Stimulated activated naive CD8-positive, alpha-beta T cell treated with anti-CD3 and anti-CD28 coated beads, Interleukin-15, Interleukin-2, amounts not matched to agents 100 ng/mL and 50 ng/mL, for 24 hours (primary cell): ENCODE data around the gene POLR2J3.
"Not testable (repeated sequence)": the region's sequence is repeated elsewhere in the genome, so short reads cannot be mapped to it uniquely, and the experiment has no call there.

Source experiments
- H3K27ac Mint-ChIP-seq: one replicate; pipeline ENCODE4 v1.8.0; 2021; ENCODE audit warnings: mild to moderate bottlenecking, mixed read lengths
- H3K27me3 Mint-ChIP-seq: one replicate; pipeline ENCODE4 v1.8.0; 2021; ENCODE audit warnings: mixed read lengths
- H3K36me3 Mint-ChIP-seq: one replicate; pipeline ENCODE4 v1.8.0; 2021; ENCODE audit warnings: low read depth, mixed read lengths
- H3K4me1 Mint-ChIP-seq: one replicate; pipeline ENCODE4 v1.8.0; 2021; ENCODE audit warnings: low read depth, mixed read lengths
- H3K4me3 Mint-ChIP-seq: one replicate; pipeline ENCODE4 v1.8.0; 2021; ENCODE audit warnings: mild to moderate bottlenecking, mixed read lengths
- H3K9me3 Mint-ChIP-seq: one replicate; pipeline ENCODE4 v1.8.0; 2021; ENCODE audit warnings: mixed read lengths

Gene POLR2J3

DNA sequence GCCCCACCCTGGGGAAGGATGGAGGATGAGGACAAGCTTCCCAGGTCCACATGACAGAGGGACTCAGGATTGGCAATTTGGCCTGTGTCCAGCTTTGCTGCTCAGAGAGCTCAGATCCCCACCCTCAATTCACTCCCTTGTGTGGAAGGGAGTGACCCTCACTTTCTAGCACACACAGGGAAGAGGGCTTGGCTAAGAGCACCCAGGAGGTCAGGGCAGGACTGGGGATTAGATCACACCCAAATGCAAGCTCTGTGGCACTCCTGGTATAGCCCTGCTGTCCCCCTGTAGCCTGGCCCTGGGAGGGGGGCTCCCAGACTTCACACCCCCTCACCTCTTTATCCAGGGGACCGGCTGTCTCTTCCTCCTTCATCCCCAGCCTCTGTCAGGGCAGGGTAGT lies 28.0 kb downstream of the POLR2J3 start:
- not testable (repeated sequence) for H3K4me1 Mint-ChIP-seq, H3K9me3 Mint-ChIP-seq, H3K27me3 Mint-ChIP-seq, H3K36me3 Mint-ChIP-seq, H3K27ac Mint-ChIP-seq, H3K4me3 Mint-ChIP-seq

DNA sequence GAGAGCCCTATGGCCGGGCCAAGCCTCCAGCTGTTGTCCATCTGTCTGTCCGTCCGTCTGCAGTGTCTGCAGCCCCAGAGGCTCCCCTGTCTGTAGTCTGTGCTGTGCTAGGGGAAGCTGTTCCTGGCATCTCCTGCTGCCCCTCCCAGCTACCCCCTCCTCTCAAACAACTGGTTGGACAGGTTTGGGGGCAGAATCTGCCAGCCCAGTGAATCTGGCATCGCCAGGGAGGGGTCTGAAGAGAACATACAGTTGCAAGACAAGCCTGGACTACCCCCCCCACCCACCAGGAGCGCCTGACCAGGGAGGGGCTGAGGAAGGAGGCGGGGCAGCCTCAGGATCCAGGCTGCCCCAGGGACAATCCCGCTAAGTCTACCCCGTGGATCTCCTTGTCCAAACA lies 28.8 kb downstream of the POLR2J3 start, which contains the start of gene UPK3BL2:
Gene UPK3BL2 (minus strand): TSS at position 101 of the 400 bp plus-strand sequence. CDS start 60 bp downstream, at position 41.
- H3K4me1 Mint-ChIP-seq, H3K9me3 Mint-ChIP-seq, H3K27me3 Mint-ChIP-seq, H3K27ac Mint-ChIP-seq, H3K4me3 Mint-ChIP-seq, H3K36me3 Mint-ChIP-seq: not testable (repeated sequence)

DNA sequence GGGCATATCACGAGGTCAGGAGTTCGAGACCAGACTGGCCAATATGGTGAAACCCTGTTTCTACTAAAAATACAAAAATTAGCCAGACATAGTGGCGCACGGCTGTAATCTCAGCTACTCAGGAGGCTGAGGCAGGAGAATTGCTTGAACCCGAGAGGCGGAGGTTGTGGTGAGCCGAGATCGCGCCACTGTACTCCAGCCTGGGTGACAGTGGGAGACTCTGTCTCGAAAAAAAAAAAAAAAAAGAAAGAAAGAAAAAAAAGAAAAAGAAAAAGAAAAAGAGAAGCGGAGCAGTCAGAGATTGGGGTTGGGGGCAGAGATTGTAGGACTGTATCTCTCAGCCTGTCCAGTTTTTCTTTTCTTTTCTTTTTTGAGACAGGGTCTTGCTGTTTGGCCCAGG lies 29.6 kb downstream of the POLR2J3 start:
- H3K9me3 Mint-ChIP-seq, H3K4me1 Mint-ChIP-seq, H3K4me3 Mint-ChIP-seq, H3K27ac Mint-ChIP-seq, H3K36me3 Mint-ChIP-seq, H3K27me3 Mint-ChIP-seq: not testable (repeated sequence)

DNA sequence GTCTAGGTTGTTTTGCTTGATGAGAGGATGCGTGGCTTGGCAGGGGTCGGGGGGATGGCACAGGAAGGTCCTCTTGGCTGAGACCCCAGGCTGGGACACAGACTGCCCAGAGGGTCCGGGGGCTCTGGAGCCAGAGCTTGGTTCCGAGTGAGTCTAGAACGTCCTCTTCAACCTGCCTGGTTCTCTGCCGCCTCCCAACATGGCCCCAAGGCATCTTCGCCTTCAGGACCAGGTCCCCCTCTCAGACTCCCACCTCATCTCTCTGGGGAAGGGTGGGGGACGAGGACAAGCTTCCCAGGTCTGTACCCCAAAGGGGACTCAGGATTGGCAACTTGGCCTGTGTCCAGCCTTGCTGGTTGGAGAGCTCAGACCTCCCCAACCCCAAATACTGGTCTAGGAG lies 30.3 kb downstream of the POLR2J3 start:
- not testable (repeated sequence) for H3K4me3 Mint-ChIP-seq, H3K27ac Mint-ChIP-seq, H3K27me3 Mint-ChIP-seq, H3K9me3 Mint-ChIP-seq, H3K4me1 Mint-ChIP-seq, H3K36me3 Mint-ChIP-seq

DNA sequence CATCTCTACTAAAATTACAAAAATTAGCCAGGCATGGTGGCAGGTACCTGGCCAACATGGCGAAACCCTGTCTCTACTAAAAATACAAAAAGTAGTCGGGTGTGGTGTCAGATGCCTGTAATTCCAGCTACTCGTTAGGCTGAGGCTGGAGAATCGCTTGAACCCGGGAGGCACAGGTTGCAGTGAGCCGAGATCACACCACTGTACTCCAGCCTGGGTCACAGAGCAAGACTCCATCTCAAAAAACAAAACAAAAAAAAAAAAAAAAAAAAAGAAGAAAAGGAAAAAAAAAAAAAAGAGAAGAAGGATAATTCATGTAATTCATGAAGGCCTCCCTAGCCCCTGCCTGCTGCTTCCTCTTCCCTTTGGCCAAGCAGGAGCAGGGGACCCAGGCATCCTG lies 31.8 kb downstream of the POLR2J3 start:
- not testable (repeated sequence) for H3K4me3 Mint-ChIP-seq, H3K27me3 Mint-ChIP-seq, H3K4me1 Mint-ChIP-seq, H3K36me3 Mint-ChIP-seq, H3K9me3 Mint-ChIP-seq, H3K27ac Mint-ChIP-seq

DNA sequence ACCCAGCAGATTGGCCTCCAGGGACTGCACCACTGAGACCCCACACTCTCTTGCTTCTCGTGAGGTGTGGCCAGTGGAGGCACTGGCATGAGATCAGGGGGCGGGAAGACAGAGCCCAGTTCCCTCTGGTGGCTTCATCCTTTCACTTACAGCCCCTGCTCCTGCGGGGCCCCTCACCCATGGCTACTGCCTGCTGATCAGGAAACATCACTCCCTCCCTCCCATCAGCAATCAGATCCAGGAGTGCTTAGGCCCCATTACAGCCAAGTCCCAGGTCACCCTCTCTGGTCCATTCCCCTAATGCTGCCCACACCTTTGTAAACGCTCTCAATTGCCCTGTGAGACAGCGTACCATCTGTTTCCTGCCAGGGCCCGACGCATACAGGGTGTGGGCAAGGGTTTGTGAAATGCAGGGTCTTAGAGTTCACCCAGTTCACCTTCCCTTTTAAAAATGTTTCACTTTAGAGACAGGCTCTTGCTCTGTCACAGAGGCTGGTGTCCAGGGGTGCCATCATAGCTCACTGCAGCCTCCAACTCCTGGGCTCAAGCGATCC lies 37.2 kb downstream of the POLR2J3 start:
- not testable (repeated sequence) for H3K4me1 Mint-ChIP-seq, H3K27me3 Mint-ChIP-seq, H3K27ac Mint-ChIP-seq, H3K36me3 Mint-ChIP-seq, H3K4me3 Mint-ChIP-seq, H3K9me3 Mint-ChIP-seq

DNA sequence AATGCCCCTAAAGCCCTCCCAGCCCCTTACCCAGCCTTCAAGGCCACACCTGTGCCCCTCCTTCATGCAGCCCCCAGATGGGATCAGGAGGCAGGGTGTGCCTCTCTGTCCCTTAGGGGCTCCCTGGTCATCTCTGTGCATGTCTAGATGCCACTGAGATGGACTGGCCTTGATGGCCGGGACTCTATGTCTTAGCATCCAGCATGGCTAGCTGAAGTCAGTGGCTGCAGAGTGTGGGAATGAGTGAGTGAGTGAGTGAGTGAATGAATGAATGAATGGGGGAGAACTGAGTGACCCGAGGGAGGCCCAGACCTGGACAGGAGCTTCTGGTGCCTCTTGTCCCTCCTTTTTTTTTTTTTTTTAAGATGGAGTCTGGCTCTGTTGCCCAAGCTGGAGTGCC lies 40.3 kb downstream of the POLR2J3 start:
- not testable (repeated sequence) for H3K4me1 Mint-ChIP-seq, H3K36me3 Mint-ChIP-seq, H3K4me3 Mint-ChIP-seq, H3K9me3 Mint-ChIP-seq, H3K27me3 Mint-ChIP-seq, H3K27ac Mint-ChIP-seq

DNA sequence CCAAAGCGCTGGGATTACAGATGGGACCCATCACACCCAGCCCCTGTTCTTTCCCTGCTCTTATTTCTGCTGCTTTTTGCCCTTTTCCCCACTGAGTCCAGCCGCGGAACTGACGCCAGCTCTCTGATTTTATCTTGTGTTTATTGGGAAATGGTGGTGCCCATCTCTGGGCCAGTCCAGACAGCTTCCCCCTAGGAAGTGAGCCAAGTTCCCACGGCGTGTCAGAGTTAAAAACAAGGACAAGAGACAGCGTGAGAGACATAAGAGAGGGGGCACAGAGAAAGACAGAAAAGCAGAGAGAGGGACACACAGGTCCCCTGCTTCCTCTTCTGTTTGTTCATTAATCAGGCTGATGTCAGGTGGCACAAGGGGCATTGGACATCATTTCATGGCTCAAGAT lies 40.8 kb downstream of the POLR2J3 start:
- H3K9me3 Mint-ChIP-seq, H3K27me3 Mint-ChIP-seq, H3K4me3 Mint-ChIP-seq, H3K27ac Mint-ChIP-seq, H3K4me1 Mint-ChIP-seq, H3K36me3 Mint-ChIP-seq: not testable (repeated sequence)

DNA sequence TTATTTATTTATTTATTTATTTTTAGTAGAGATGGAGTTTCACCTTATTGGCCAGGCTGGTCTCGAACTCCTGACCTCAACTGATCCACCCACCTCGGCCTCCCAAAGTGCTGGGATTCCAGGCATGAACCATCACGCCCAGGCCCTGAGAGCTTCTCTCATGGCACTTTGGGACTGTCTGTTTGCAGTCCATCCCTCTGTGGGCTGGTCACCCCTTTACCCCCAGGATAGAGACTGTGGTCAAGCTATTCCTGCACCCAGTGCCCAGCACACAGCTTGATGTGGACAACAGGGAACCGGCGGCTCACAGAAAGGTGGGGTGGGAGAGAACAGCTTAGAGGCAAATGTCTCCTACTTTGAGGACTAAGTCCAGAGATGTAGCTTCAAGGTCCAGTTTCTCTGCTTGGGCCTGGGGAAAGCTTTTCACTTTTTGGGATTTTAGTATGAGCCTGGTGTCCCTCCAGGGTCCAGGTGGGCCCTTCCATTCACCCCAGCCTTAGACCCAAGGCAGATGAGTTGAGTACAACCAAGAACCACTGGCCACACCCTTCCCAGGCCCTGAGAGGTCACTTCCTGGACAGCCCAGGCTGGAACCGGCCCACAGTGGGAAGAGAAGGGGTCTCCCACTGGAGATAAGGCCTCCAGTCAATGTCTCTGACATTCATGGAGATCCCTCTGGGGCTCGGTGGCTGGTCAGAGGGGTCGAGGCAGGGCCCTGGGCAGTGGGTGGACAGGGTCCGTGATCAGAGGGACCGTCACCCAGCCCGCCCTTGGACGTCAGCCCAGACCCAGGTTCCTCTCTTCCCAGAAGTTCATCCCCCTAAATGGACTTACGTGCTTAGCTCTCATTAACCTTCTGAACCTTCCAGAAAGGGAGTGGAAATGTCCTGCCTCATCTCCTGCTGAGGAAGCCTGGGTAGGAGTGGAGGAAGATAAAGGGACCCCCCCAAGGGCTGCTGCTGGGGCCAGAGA lies 44.3 kb downstream of the POLR2J3 start:
- not testable (repeated sequence) for H3K27me3 Mint-ChIP-seq, H3K4me1 Mint-ChIP-seq, H3K9me3 Mint-ChIP-seq, H3K4me3 Mint-ChIP-seq, H3K27ac Mint-ChIP-seq, H3K36me3 Mint-ChIP-seq

DNA sequence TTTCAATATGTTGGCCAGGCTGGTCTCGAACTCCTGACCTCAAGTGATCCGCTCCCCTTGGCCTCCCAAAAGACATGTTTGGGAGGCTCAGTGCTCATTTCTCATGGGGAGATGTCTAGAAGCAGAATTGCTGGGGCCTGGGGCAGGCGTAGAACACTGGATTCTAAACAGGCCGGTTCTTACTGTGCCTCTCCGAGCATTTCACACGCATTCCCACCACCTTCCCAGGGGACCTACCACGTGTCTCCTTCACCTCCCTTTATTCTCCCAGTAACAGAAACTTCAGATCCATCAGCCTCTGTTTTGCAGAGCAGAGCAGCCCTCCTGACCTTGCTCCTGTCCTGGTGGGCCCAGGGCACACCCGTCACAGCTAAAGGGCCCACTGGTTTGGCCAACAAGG lies 45.2 kb downstream of the POLR2J3 start:
- H3K27ac Mint-ChIP-seq, H3K9me3 Mint-ChIP-seq, H3K36me3 Mint-ChIP-seq, H3K4me1 Mint-ChIP-seq, H3K4me3 Mint-ChIP-seq, H3K27me3 Mint-ChIP-seq: not testable (repeated sequence)

DNA sequence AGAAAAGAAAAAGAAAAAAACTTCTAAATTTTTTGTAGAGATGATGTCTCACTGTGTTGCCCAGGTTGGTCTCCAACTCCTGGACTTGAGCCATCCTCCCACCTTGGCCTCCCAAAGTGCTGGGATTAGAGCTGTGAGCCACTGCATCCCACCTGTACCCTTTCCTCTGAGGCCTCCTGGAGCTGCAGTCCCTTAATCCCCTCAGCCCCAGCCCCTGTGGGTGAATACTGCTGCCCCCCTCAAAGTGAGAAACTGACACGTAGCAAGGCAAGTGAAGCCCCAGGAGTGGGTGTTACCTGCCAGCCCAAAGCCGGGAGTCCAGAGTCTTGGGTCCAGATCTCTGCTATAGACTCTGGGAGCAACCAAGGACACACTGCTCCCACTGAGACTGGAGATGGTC lies 47.6 kb downstream of the POLR2J3 start:
- H3K4me3 Mint-ChIP-seq, H3K36me3 Mint-ChIP-seq, H3K27ac Mint-ChIP-seq, H3K4me1 Mint-ChIP-seq, H3K9me3 Mint-ChIP-seq, H3K27me3 Mint-ChIP-seq: not testable (repeated sequence)

DNA sequence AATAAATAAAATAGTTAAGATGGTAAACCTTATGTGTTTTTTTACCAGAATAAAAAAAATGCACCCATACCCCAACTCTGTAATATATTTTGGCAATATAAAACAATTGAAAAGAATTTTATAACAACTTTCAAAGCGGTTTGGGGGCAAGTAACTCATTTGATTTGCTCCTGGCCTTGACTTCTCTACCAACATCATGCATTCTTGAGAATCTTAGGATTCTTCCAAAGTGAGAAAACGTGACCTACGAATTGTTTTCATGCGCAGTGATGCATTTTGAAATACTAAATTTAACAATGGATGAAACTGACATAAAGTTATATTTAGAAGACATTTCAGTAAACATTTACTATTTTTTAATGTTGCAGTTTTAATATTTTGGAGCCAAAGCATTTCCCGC lies 51.6 kb downstream of the POLR2J3 start:
- not testable (repeated sequence) for H3K27me3 Mint-ChIP-seq, H3K9me3 Mint-ChIP-seq, H3K36me3 Mint-ChIP-seq, H3K4me1 Mint-ChIP-seq, H3K27ac Mint-ChIP-seq, H3K4me3 Mint-ChIP-seq

DNA sequence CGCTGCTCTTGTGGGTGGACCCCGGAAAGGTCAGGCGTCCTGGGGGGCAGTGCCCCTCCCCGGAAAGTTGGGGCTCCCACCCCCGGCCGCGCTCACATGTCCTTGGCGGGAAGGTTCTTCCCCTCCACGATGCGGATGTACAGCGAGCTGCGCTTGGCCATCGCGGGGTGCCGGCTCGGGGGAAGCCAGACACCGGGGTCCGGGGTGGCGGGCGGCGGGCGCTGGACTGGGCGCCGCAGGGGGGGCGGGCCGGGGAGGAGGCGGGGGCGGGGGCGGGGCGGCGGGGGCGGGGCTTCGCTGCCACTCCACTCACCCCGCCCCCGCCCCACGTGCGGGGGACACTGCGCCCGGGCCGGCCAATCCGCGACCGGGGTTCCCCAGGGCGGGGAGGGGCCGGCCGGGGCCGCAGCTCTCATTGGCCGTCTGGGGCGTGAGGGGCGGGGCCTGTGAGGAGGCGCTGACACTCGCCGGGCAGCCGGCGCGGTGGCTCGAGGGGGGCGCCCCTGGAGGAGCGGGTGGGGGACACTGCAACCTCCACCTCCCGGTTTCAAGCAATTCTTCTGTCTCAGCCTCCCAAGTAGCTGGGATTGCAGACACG lies 54.7 kb downstream of the POLR2J3 start, which contains the start of gene RASA4B:
Gene RASA4B (minus strand): TSS at position 228 of the 598 bp plus-strand sequence. CDS start 67 bp downstream, at position 161.
- H3K27me3 Mint-ChIP-seq, H3K27ac Mint-ChIP-seq, H3K4me1 Mint-ChIP-seq, H3K4me3 Mint-ChIP-seq, H3K9me3 Mint-ChIP-seq, H3K36me3 Mint-ChIP-seq: not testable (repeated sequence)
